Gastroesophageal sphincter (tissue), 4 donors: ENCODE results near the gene RTL10. TPM values are rescaled to one million over a fixed set of nuclear protein-coding genes. Genes with fewer than 3 reads are reported as not detected.

Source experiments
- ATAC-seq: fragments of 150-250 bp; one replicate; pipeline ENCODE4 v1.9.1; 2016; ENCODE audit warnings: mild to moderate bottlenecking, moderate library complexity
- H3K27ac ChIP-seq, 4 donors: fragments of 200-600 bp; sonication (generic) in 3 of 4; 1 replicate in 3 of 4; 2 replicates in 1 of 4; pipeline ENCODE4 v1.5.1; 2016 to 2019
- H3K27me3 ChIP-seq: fragments of 200-600 bp; sonication (generic); one replicate; pipeline ENCODE4 v1.5.1; 2019
- H3K36me3 ChIP-seq, 2 donors: fragments of 200-600 bp; sonication (generic); one replicate each; pipeline ENCODE4 v1.5.1; 2019; ENCODE audit warnings: control low read depth in 1 of 2
- H3K4me1 ChIP-seq, 3 donors: fragments of 200-600 bp; sonication (generic); 1 replicate in 2 of 3; 2 replicates in 1 of 3; pipeline ENCODE4 v1.5.1; 2016 to 2019; ENCODE audit warnings: control low read depth in 2 of 3
- H3K4me3 ChIP-seq, 2 donors: fragments of 200-600 bp; sonication (generic); one replicate each; pipeline ENCODE4 v1.5.1; 2019; ENCODE audit warnings: mild to moderate bottlenecking in 1 of 2, moderate library complexity in 1 of 2
- H3K9me3 ChIP-seq, 3 donors: fragments of 200-600 bp; sonication (generic); one replicate each; pipeline ENCODE4 v1.5.1; 2017 to 2019; ENCODE audit warnings: control low read depth in 2 of 3
- EP300 ChIP-seq: sonication (generic); formaldehyde crosslinking; IDR thresholded peaks from one replicate; pipeline ENCODE4 v1.6.1; 2017; ENCODE audit warnings: antibody characterized with exemption, mild to moderate bottlenecking
- POLR2A ChIP-seq, 2 donors: fragments of 450-650 bp; IDR thresholded peaks; one replicate each; pipeline ENCODE4 v1.6.1; 2017; ENCODE audit warnings: antibody characterized with exemption in 2 of 2, mild to moderate bottlenecking in 2 of 2, moderate library complexity in 1 of 2
- POLR2AphosphoS5 ChIP-seq: sonication (generic); formaldehyde crosslinking; IDR thresholded peaks from one replicate; pipeline ENCODE4 v1.6.1; 2017; ENCODE audit warnings: antibody characterized with exemption
- WGBS, 2 donors: methylation state at CpG; one replicate each; pipeline ENCODE4 v1.1.5; 2018; ENCODE audit warnings: low coverage in 1 of 2; 5-methylcytosine and 5-hydroxymethylcytosine counted together
- total RNA-seq, 4 donors: library from RNA; depleted of rRNA; stranded (reverse); fragments of >200 nt; gene quantifications; one replicate each; pipeline ENCODE4 v1.1.0, GENCODE V29; 2016
- TF ChIP-seq, protein P1 (sequence below), 4 experiments: fragments of 200-600 bp in 2 of 4; fragments of 450-650 bp in 2 of 4; sonication (generic) in 1 of 4; IDR thresholded peaks; one replicate each; pipeline ENCODE4 v1.5.1; 2017 to 2019; ENCODE audit warnings: antibody characterized with exemption in 4 of 4, mild to moderate bottlenecking in 2 of 4, moderate library complexity in 2 of 4

The RTL10 gene
- total RNA-seq, 4 donors from 2014 or later: 6.6 to 15.9 (median 10.4) TPM

- Histone ChIP-seq H3K36me3 (peaks cover 0 to 93% of the 10 kb centered on the region in 2 donors), H3K27ac (peak overlapping the region in 1 of 4 donors; percentile 18), H3K4me1 (peaks cover 0 to 21% (median 5%) of the 10 kb centered on the region in 3 donors), H3K9me3 (no peaks in the 10 kb centered on the region), H3K4me3 (no peak overlapping the region), H3K27me3 (no peaks in the 10 kb centered on the region)
- no peak for ATAC-seq
- no peak for TF ChIP-seq EP300
- no peak for TF ChIP-seq POLR2A (IDR thresholded peaks at IDR 0.05)
- TF ChIP-seq POLR2AphosphoS5: no peak
- TF ChIP-seq, protein P1, sequence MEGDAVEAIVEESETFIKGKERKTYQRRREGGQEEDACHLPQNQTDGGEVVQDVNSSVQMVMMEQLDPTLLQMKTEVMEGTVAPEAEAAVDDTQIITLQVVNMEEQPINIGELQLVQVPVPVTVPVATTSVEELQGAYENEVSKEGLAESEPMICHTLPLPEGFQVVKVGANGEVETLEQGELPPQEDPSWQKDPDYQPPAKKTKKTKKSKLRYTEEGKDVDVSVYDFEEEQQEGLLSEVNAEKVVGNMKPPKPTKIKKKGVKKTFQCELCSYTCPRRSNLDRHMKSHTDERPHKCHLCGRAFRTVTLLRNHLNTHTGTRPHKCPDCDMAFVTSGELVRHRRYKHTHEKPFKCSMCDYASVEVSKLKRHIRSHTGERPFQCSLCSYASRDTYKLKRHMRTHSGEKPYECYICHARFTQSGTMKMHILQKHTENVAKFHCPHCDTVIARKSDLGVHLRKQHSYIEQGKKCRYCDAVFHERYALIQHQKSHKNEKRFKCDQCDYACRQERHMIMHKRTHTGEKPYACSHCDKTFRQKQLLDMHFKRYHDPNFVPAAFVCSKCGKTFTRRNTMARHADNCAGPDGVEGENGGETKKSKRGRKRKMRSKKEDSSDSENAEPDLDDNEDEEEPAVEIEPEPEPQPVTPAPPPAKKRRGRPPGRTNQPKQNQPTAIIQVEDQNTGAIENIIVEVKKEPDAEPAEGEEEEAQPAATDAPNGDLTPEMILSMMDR (IDR thresholded peaks at IDR 0.05): no peak
- 20 to 83% methylated on average over 1 to 10 of the region's 13 CpGs for WGBS, 2 donors
Observed at GRCh38 chr22:19892925-19893324, 38.3 kb upstream of the RTL10 start.

- Histone ChIP-seq H3K4me3 (peak overlapping the region in 1 of 2 donors; percentile 10), H3K36me3 (peaks cover 0 to 93% of the 10 kb centered on the region in 2 donors), H3K27ac (peak overlapping the region in 2 of 4 donors; percentile 6 to 42), H3K9me3 (no peaks in the 10 kb centered on the region), H3K4me1 (peaks cover 0 to 21% (median 5%) of the 10 kb centered on the region in 3 donors), H3K27me3 (no peaks in the 10 kb centered on the region)
- WGBS, 2 donors: 25% methylated on average over 10 of the region's 24 CpGs; no CpG with 5 or more reads in 1 of the 2 donors
- ATAC-seq: no peak
- no peak for TF ChIP-seq EP300
- no peak for TF ChIP-seq POLR2A (IDR thresholded peaks at IDR 0.05)
Observed at GRCh38 chr22:19892257-19892879, 37.7 kb upstream of the RTL10 start.

GRCh38 chr22:19891317-19892256, 36.9 kb upstream of the RTL10 start:
- no peak for ATAC-seq
- Histone ChIP-seq H3K4me1 (peaks cover 0 to 24% (median 5%) of the 10 kb centered on the region in 3 donors), H3K36me3 (peaks cover 0 to 93% of the 10 kb centered on the region in 2 donors), H3K27ac (peak overlapping the region in 1 of 4 donors; percentile 6), H3K4me3 (peak overlapping the region in 1 of 2 donors; percentile 10), H3K27me3 (no peaks in the 10 kb centered on the region), H3K9me3 (no peaks in the 10 kb centered on the region)
- TF ChIP-seq POLR2A (IDR thresholded peaks at IDR 0.05) (peak in 1 of 2 donors; percentile 11), EP300 (no peak)
- WGBS, 2 donors: 49% methylated on average over 7 of the region's 32 CpGs; no CpG with 5 or more reads in 1 of the 2 donors

DNA sequence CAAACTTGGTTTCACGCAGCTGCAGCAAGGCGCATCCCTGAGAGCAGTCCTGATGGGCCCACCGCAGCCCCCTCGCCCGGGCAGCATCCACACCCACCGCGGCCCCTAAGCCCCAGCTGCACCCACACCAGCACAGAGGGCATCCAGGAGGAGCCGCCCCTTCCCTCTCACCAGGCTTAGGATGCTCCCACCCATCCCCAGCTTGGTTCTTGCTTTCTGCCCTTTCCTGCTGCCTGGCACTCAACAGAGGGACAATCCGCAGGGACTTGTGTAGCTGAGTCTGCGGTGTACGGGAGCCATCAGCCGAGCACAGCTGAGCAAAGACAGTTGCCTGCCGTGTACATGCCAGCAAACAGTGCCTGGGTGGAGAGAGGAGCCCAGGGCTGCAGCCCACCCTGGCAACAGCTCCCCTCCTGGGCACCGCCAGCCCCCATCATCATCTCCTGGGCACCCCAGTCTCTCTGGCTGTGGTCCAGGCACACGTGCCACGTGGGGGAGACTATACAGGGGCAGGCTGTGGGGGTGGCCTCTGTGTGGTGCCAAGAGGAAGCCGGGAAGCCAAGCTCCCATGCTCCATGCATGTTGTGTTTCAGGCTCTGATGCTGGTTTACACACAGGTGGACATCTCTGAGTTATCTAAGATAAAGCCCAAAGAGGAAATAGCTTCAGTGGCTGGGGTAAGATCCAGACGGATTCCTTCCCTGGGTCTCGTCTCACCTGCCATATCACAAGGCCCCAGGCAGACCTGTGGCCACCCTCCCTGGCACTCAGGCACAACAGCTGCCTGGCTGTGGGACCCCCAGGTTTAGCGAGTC, 36.0 kb upstream of the RTL10 start:
- no peaks in the 10 kb centered on the region for H3K9me3 ChIP-seq
- H3K4me3 ChIP-seq: no peak overlapping the region
- no peaks in the 10 kb centered on the region for H3K27me3 ChIP-seq
- no peak for ATAC-seq
- peaks cover 0 to 30% (median 5%) of the 10 kb centered on the region in 3 donors for H3K4me1 ChIP-seq
- peaks cover 0 to 94% of the 10 kb centered on the region in 2 donors for H3K36me3 ChIP-seq
- 86% methylated on average over 3 of the region's 20 CpGs; no CpG with 5 or more reads in 1 of the 2 donors for WGBS, 2 donors
- H3K27ac ChIP-seq: no peak overlapping the region
- TF ChIP-seq POLR2A (IDR thresholded peaks at IDR 0.05): no peak
- TF ChIP-seq, protein P1 (IDR thresholded peaks at IDR 0.05): no peak

GRCh38 chr22:19889951-19890350, 35.3 kb upstream of the RTL10 start:
- Histone ChIP-seq H3K36me3 (peaks cover 0 to 92% of the 10 kb centered on the region in 2 donors), H3K9me3 (no peaks in the 10 kb centered on the region), H3K27ac (no peak overlapping the region), H3K4me3 (no peak overlapping the region), H3K4me1 (peaks cover 0 to 30% (median 5%) of the 10 kb centered on the region in 3 donors), H3K27me3 (no peaks in the 10 kb centered on the region)
- 80 to 95% methylated on average over 2 to 7 of the region's 9 CpGs for WGBS, 2 donors
- no peak for ATAC-seq
- TF ChIP-seq POLR2A (IDR thresholded peaks at IDR 0.05): no peak
- no peak for TF ChIP-seq POLR2AphosphoS5
- TF ChIP-seq, protein P1 (IDR thresholded peaks at IDR 0.05): no peak
- TF ChIP-seq EP300: no peak
